ENCODE measurements around the gene PDXK.

PDXK gene

GRCh38 chr21:43717967-43718871 lies 710 bp upstream of the PDXK start:
- Histone ChIP-seq H3K4me3 (ENCODE audit: severe bottlenecking) (peak overlapping the region; percentile 99), H3K27ac (ENCODE audit: poor library complexity, severe bottlenecking) (peak overlapping the region; percentile 96), H3K9me3 (ENCODE audit: severe bottlenecking) (no peaks in the 10 kb centered on the region), H3K36me3 (ENCODE audit: low read depth) (peaks cover 22% of the 10 kb centered on the region), H3K27me3 (ENCODE audit: insufficient read depth, poor library complexity, severe bottlenecking) (no peaks in the 10 kb centered on the region), H3K4me1 (ENCODE audit: insufficient read depth, poor library complexity, severe bottlenecking) (peaks cover 17% of the 10 kb centered on the region)
- ATAC-seq (ENCODE audit: low read depth) (no peak), DNase-seq (ENCODE audit: low spot score) (no peak)
- TF ChIP-seq CTCF (IDR thresholded peaks at IDR 0.05; ENCODE audit: poor library complexity, severe bottlenecking), result no peak

- peaks cover 24% of the 10 kb centered on the region for H3K4me1 ChIP-seq (ENCODE audit: insufficient read depth, poor library complexity, severe bottlenecking)
- no peaks in the 10 kb centered on the region for H3K9me3 ChIP-seq (ENCODE audit: severe bottlenecking)
- H3K36me3 ChIP-seq (ENCODE audit: low read depth), result peaks cover 35% of the 10 kb centered on the region
- ATAC-seq (ENCODE audit: low read depth) (no peak), DNase-seq (ENCODE audit: low spot score) (no peak)
- no peaks in the 10 kb centered on the region for H3K27me3 ChIP-seq (ENCODE audit: insufficient read depth, poor library complexity, severe bottlenecking)
- TF ChIP-seq CTCF (IDR thresholded peaks at IDR 0.05; ENCODE audit: poor library complexity, severe bottlenecking), result no peak
- H3K27ac ChIP-seq (ENCODE audit: poor library complexity, severe bottlenecking), result peak overlapping the region; percentile 96
- peak overlapping the region; percentile 99 for H3K4me3 ChIP-seq (ENCODE audit: severe bottlenecking)
Observed at GRCh38 chr21:43719748-43720538, 1.0 kb downstream of the PDXK start.

- Histone ChIP-seq H3K9me3 (ENCODE audit: severe bottlenecking) (no peaks in the 10 kb centered on the region), H3K4me3 (ENCODE audit: severe bottlenecking) (peak overlapping the region; percentile 99), H3K27ac (ENCODE audit: poor library complexity, severe bottlenecking) (peak overlapping the region; percentile 96), H3K36me3 (ENCODE audit: low read depth) (peaks cover 40% of the 10 kb centered on the region), H3K27me3 (ENCODE audit: insufficient read depth, poor library complexity, severe bottlenecking) (no peaks in the 10 kb centered on the region), H3K4me1 (ENCODE audit: insufficient read depth, poor library complexity, severe bottlenecking) (peaks cover 31% of the 10 kb centered on the region)
- no peak for DNase-seq (ENCODE audit: low spot score)
- TF ChIP-seq CTCF (IDR thresholded peaks at IDR 0.05; ENCODE audit: poor library complexity, severe bottlenecking), result no peak
- no peak for ATAC-seq (ENCODE audit: low read depth)
Observed at GRCh38 chr21:43720539-43721166, 1.7 kb downstream of the PDXK start.

- Histone ChIP-seq H3K9me3 (ENCODE audit: severe bottlenecking) (no peaks in the 10 kb centered on the region), H3K4me3 (ENCODE audit: severe bottlenecking) (peak overlapping the region; percentile 99), H3K27ac (ENCODE audit: poor library complexity, severe bottlenecking) (peak overlapping the region; percentile 96), H3K36me3 (ENCODE audit: low read depth) (peaks cover 40% of the 10 kb centered on the region), H3K27me3 (ENCODE audit: insufficient read depth, poor library complexity, severe bottlenecking) (no peaks in the 10 kb centered on the region), H3K4me1 (ENCODE audit: insufficient read depth, poor library complexity, severe bottlenecking) (peaks cover 37% of the 10 kb centered on the region)
- no peak for ATAC-seq (ENCODE audit: low read depth)
- no peak for TF ChIP-seq CTCF (IDR thresholded peaks at IDR 0.05; ENCODE audit: poor library complexity, severe bottlenecking)
- no peak for DNase-seq (ENCODE audit: low spot score)
Observed at GRCh38 chr21:43721206-43721605, 2.3 kb downstream of the PDXK start.
